IMR-90 (cell line): Measurements from ENCODE around the gene COL18A1. TPM values are rescaled to one million over a fixed set of nuclear protein-coding genes. Genes with fewer than 3 reads are reported as not detected.

Experiments used
- ATAC-seq: fragments of 200-7000 bp; cut with Tn5 transposase; 2 replicates; pipeline ENCODE4 v1.9.1; 2020; ENCODE audit warnings: low read depth, mild to moderate bottlenecking, moderate library complexity
- BruUV-seq: library from RNA; stranded (reverse); fragments of 400-500 nt; replicated peaks from 2 replicates; lab custom pipeline; 2021; lab: Mats Ljungman, UMichigan
- CTCF ChIA-PET: fragments of 300-600 bp; formaldehyde crosslinking; extraction: SDS; loops from one replicate; lab custom pipeline; 2021; ENCODE audit warnings: antibody characterized with exemption; lab: Yijun Ruan, JAX
- POLR2A ChIA-PET: fragments of 300-600 bp; sonication (Branson Sonifier 250); formaldehyde crosslinking; loops from one replicate; lab custom pipeline; 2022; ENCODE audit warnings: antibody characterized with exemption; ENCODE audit not compliant: unreplicated experiment; lab: Charles Lee
- DNase-seq: peaks from one replicate; pipeline ENCODE4 v3.0.0; 2013
- H2AFZ ChIP-seq: replicated peaks from 2 replicates; pipeline ENCODE3; 2013; ENCODE audit warnings: low read length, mild to moderate bottlenecking; ENCODE audit not compliant: poor library complexity
- H2AK5ac ChIP-seq: 2 replicates; pipeline ENCODE4 v1.6.1; 2013; ENCODE audit warnings: low read depth, low read length, inconsistent platforms
- H2AK9ac ChIP-seq: replicated peaks from 2 replicates; pipeline ENCODE3; 2013; ENCODE audit warnings: mild to moderate bottlenecking, low read depth, low read length, moderate library complexity; ENCODE audit not compliant: poor library complexity
- H2BK120ac ChIP-seq: 2 replicates; pipeline ENCODE4 v1.6.1; 2013; ENCODE audit warnings: low read depth, low read length, inconsistent platforms
- H2BK15ac ChIP-seq: 3 replicates; pipeline ENCODE4 v1.6.1; 2013; ENCODE audit warnings: low read depth, low read length, inconsistent platforms
- H2BK20ac ChIP-seq: 2 replicates; pipeline ENCODE4 v1.6.1; 2013; ENCODE audit warnings: low read depth, mild to moderate bottlenecking, inconsistent platforms, low read length, moderate library complexity
- H2BK5ac ChIP-seq: 2 replicates; pipeline ENCODE4 v1.6.1; 2013; ENCODE audit warnings: mild to moderate bottlenecking, low read depth, low read length, inconsistent platforms; ENCODE audit not compliant: poor library complexity, severe bottlenecking
- H3K14ac ChIP-seq: replicated peaks from 2 replicates; pipeline ENCODE4 v1.6.1; 2013; ENCODE audit warnings: low read depth, low read length, inconsistent platforms
- H3K18ac ChIP-seq: 2 replicates; pipeline ENCODE4 v1.6.1; 2013; ENCODE audit warnings: low read depth, low read length, control low read depth
- H3K23ac ChIP-seq: 2 replicates; pipeline ENCODE4 v1.6.1; 2013; ENCODE audit warnings: low read depth, low read length, inconsistent platforms
- H3K27ac ChIP-seq: 2 replicates; pipeline ENCODE4 v1.5.1; 2013; ENCODE audit warnings: mild to moderate bottlenecking, control low read depth, low read length; ENCODE audit not compliant: insufficient read depth
- H3K27me3 ChIP-seq: 2 replicates; pipeline ENCODE4 v1.6.1; 2013; ENCODE audit warnings: low read length; ENCODE audit not compliant: control insufficient read depth, insufficient read depth
- H3K36me3 ChIP-seq: 2 replicates; pipeline ENCODE4 v1.6.1; 2013; ENCODE audit warnings: low read length, mixed read lengths; ENCODE audit not compliant: control insufficient read depth, insufficient read depth
- H3K4ac ChIP-seq: 2 replicates; pipeline ENCODE4 v1.6.1; 2013; ENCODE audit warnings: low read depth, low read length, inconsistent platforms
- H3K4me1 ChIP-seq: 2 replicates; pipeline ENCODE4 v1.6.1; 2013; ENCODE audit warnings: low read length, mixed read lengths; ENCODE audit not compliant: control insufficient read depth, insufficient read depth
- H3K4me2 ChIP-seq: 2 replicates; pipeline ENCODE4 v1.6.1; 2013; ENCODE audit warnings: low read depth, mild to moderate bottlenecking, control low read depth, low read length, moderate library complexity
- H3K4me3 ChIP-seq: 2 replicates; pipeline ENCODE4 v1.5.1; 2013; ENCODE audit warnings: low read depth, mild to moderate bottlenecking, control low read depth, low read length, moderate library complexity; ENCODE audit not compliant: insufficient read depth
- H3K56ac ChIP-seq: 2 replicates; pipeline ENCODE4 v1.6.1; 2013; ENCODE audit warnings: low read length, inconsistent platforms; ENCODE audit not compliant: insufficient read depth; ENCODE audit errors: extremely low read depth
- H3K79me1 ChIP-seq, 2 experiments: 2 replicates each; pipeline ENCODE4 v1.6.1; 2013; ENCODE audit warnings: low read length in 2 of 2, inconsistent platforms in 1 of 2, low read depth in 1 of 2
- H3K9ac ChIP-seq: 2 replicates; pipeline ENCODE4 v1.6.1; 2013; ENCODE audit warnings: low read depth, low read length, control low read depth
- H3K9me1 ChIP-seq: 2 replicates; pipeline ENCODE4 v1.6.1; 2013; ENCODE audit warnings: low read length, inconsistent platforms; ENCODE audit not compliant: insufficient read depth
- H3K9me3 ChIP-seq: 2 replicates; pipeline ENCODE4 v1.6.1; 2013; ENCODE audit warnings: low read length; ENCODE audit not compliant: control insufficient read depth, insufficient read depth
- H4K20me1 ChIP-seq: 2 replicates; pipeline ENCODE4 v1.6.1; 2013; ENCODE audit warnings: low read length, inconsistent platforms; ENCODE audit not compliant: insufficient read depth
- H4K5ac ChIP-seq: 2 replicates; pipeline ENCODE4 v1.6.1; 2013; ENCODE audit warnings: mild to moderate bottlenecking, low read depth, low read length, control low read depth
- H4K8ac ChIP-seq, 2 experiments: 2 replicates each; pipeline ENCODE4 v1.6.1; 2013; ENCODE audit warnings: low read depth in 2 of 2, low read length in 2 of 2, control low read depth in 1 of 2, inconsistent platforms in 1 of 2
- H4K91ac ChIP-seq: 2 replicates; pipeline ENCODE4 v1.6.1; 2013; ENCODE audit warnings: low read depth, low read length, inconsistent platforms; ENCODE audit not compliant: insufficient read depth
- CEBPB ChIP-seq: IDR thresholded peaks from 2 replicates; pipeline ENCODE4 v1.6.1; 2012; ENCODE audit warnings: low read depth, low read length, improper control_type of control experiment
- CHD1 ChIP-seq: IDR thresholded peaks from 2 replicates; pipeline ENCODE4 v1.6.1; 2012; ENCODE audit warnings: low read depth, low read length, improper control_type of control experiment
- CTCF ChIP-seq: conservative IDR thresholded peaks from 2 replicates; pipeline ENCODE4 v1.5.1; 2012; ENCODE audit warnings: mild to moderate bottlenecking, low read depth, low read length, improper control_type of control experiment
- FOS ChIP-seq: fragments of 150-350 bp; IDR thresholded peaks from 2 replicates; pipeline ENCODE4 v1.6.1; 2016; ENCODE audit warnings: low read depth, low read length
- MAFK ChIP-seq: IDR thresholded peaks from 2 replicates; pipeline ENCODE4 v1.6.1; 2012; ENCODE audit warnings: low read depth, low read length, improper control_type of control experiment
- POLR2A ChIP-seq: IDR thresholded peaks from 2 replicates; pipeline ENCODE4 v1.6.1; 2012; ENCODE audit warnings: mild to moderate bottlenecking, low read depth, low read length
- RAD21 ChIP-seq: IDR thresholded peaks from 2 replicates; pipeline ENCODE4 v1.6.1; 2012; ENCODE audit warnings: low read length, improper control_type of control experiment
- RCOR1 ChIP-seq: IDR thresholded peaks from 2 replicates; pipeline ENCODE4 v1.6.1; 2012; ENCODE audit warnings: mild to moderate bottlenecking, low read length, improper control_type of control experiment; ENCODE audit not compliant: insufficient replicate concordance
- RFX5 ChIP-seq: IDR thresholded peaks from 2 replicates; pipeline ENCODE4 v1.8.0; 2012; ENCODE audit warnings: low read depth, mild to moderate bottlenecking, low read length, moderate library complexity
- SMC3 ChIP-seq: fragments of 150-350 bp; IDR thresholded peaks from 2 replicates; pipeline ENCODE4 v1.6.1; 2016; ENCODE audit warnings: low read depth, mild to moderate bottlenecking, antibody characterized with exemption, low read length, moderate library complexity
- WGBS, 2 experiments: methylation state at CpG; one replicate each; pipeline versions ENCODE4 v1.1.5 to v1.1.7; 2013; ENCODE audit warnings: missing lambda C conversion rate in 2 of 2; ENCODE audit not compliant: insufficient read length in 1 of 2; ENCODE audit errors: extremely low coverage in 2 of 2; 5-methylcytosine and 5-hydroxymethylcytosine counted together
- dilution Hi-C: fragments of 300-500 bp; cut with HindIII; formaldehyde crosslinking; loops from one replicate; pipeline ENCODE4 v1.14.3; 2018; ENCODE audit warnings: low sequenced_read_pairs; ENCODE audit not compliant: unreplicated experiment
- in situ Hi-C: fragments of 300-500 bp; cut with MboI; formaldehyde crosslinking; loops from 3 replicates; pipeline ENCODE4 v1.14.3; 2019; ENCODE audit warnings: low sequenced_read_pairs, inconsistent platforms, mixed read lengths
- intact Hi-C: fragments of 100-400 bp; cut with micrococcal nuclease; formaldehyde crosslinking; loops from 2 replicates; pipeline ENCODE4 v1.10.0; 2022
- polyA plus RNA-seq, 3 experiments: library from polyadenylated mRNA; depleted of rRNA; stranded (reverse); fragments of >200 nt; gene quantifications; 2 replicates each; pipeline ENCODE4 v1.2.3, GENCODE V29; 2012; ENCODE audit warnings: low replicate concordance in 1 of 3
- total RNA-seq: library from RNA; depleted of rRNA; stranded (reverse); fragments of >200 nt; gene quantifications from 2 replicates; pipeline ENCODE4 v1.2.3, GENCODE V29; 2012

The COL18A1 gene
- total and polyA plus RNA-seq, 2 of the 4 experiments (the other 2 are of a cell fraction): 4.3 to 46.7 TPM

- 84% methylated on average over 12 of the region's 37 CpGs; no CpG with 5 or more reads in 1 of the 2 experiments for WGBS, 2 experiments
- H4K20me1 ChIP-seq: peaks cover 41% of the 10 kb centered on the region
Measured at GRCh38 chr21:45424854-45425795, 20.2 kb downstream of the COL18A1 start.

More at GRCh38 chr21:45424854-45425795, 20.2 kb downstream of the COL18A1 start:
- no peak overlapping the region for H2BK15ac ChIP-seq
- H4K5ac ChIP-seq: no peak overlapping the region
- peaks cover 8% of the 10 kb centered on the region for H3K36me3 ChIP-seq
- no peak overlapping the region for H2BK120ac ChIP-seq
- in situ Hi-C loops: no loop called here
- H3K79me1 ChIP-seq: peaks cover 16 to 83% of the 10 kb centered on the region in 2 experiments
- no peak for ATAC-seq
- no peak overlapping the region for H2AFZ ChIP-seq
- H2BK5ac ChIP-seq: no peak overlapping the region
- no peak overlapping the region for H4K8ac ChIP-seq
- no peak overlapping the region for H3K4ac ChIP-seq
- DNase-seq: no peak
- H2BK20ac ChIP-seq: no peak overlapping the region
- no peak overlapping the region for H3K18ac ChIP-seq
- dilution Hi-C loops: no loop called here
- no peak overlapping the region for H2AK9ac ChIP-seq
- peaks cover 10% of the 10 kb centered on the region for H3K4me1 ChIP-seq
- CTCF ChIA-PET: no interaction called here
- H3K14ac ChIP-seq: no peak overlapping the region
- H3K4me3 ChIP-seq: no peak overlapping the region
- H2AK5ac ChIP-seq: no peak overlapping the region; the same call in 1 of the 2 replicates
- no peak overlapping the region for H3K56ac ChIP-seq
- no peak overlapping the region for H3K23ac ChIP-seq
- no peak overlapping the region for H3K9ac ChIP-seq
- peaks cover 21% of the 10 kb centered on the region for H3K9me1 ChIP-seq
- H3K4me2 ChIP-seq: no peak overlapping the region
- TF ChIP-seq RFX5 (no peak), CHD1 (no peak), MAFK (no peak), RAD21 (no peak), RCOR1 (no peak), CEBPB (no peak), FOS (no peak), SMC3 (no peak), POLR2A (no peak), CTCF (no peak)
- H4K91ac ChIP-seq: no peak overlapping the region
- no peak overlapping the region for H3K27ac ChIP-seq
- POLR2A ChIA-PET: no interaction called here
- H3K27me3 ChIP-seq: no peaks in the 10 kb centered on the region
- intact Hi-C loops: no loop called here
- no peaks in the 10 kb centered on the region for H3K9me3 ChIP-seq
- BruUV-seq: no TSS peak
